Panc1 (cell line): ENCODE measurements around the gene ZMIZ2. TPM values are rescaled to one million over a fixed set of nuclear protein-coding genes. Genes with fewer than 3 reads are reported as not detected.

ENCODE experiments used
- ATAC-seq: fragments of 200-7000 bp; cut with Tn5 transposase; 2 replicates; pipeline ENCODE4 v1.9.1; 2020; ENCODE audit warnings: mild to moderate bottlenecking, moderate library complexity
- BruUV-seq: library from RNA; stranded (reverse); fragments of 400-500 nt; replicated peaks from 2 replicates; lab custom pipeline; 2021; lab: Mats Ljungman, UMichigan
- CTCF ChIA-PET: fragments of 300-600 bp; sonication (Branson Sonifier 250); formaldehyde crosslinking; loops from one replicate; lab custom pipeline; 2022; ENCODE audit warnings: antibody characterized with exemption; lab: Charles Lee
- POLR2A ChIA-PET: fragments of 300-600 bp; sonication (Branson Sonifier 250); formaldehyde crosslinking; loops from one replicate; lab custom pipeline; 2022; ENCODE audit warnings: antibody characterized with exemption; lab: Charles Lee
- DNase-seq: peaks from one replicate; pipeline ENCODE4 v3.0.0-alpha.2; 2010; ENCODE audit warnings: low read depth, low spot score
- H3K27ac ChIP-seq: 2 replicates; pipeline ENCODE4 v1.5.1; 2011; ENCODE audit warnings: mild to moderate bottlenecking, low read length, inconsistent platforms
- H3K27me3 ChIP-seq: fragments of 200-500 bp; sonication (Bioruptor generic); 2 replicates; pipeline ENCODE4 v1.6.0; 2014; ENCODE audit warnings: low read length, inconsistent platforms; ENCODE audit not compliant: control insufficient read depth, insufficient read depth
- H3K36me3 ChIP-seq: fragments of 200-500 bp; sonication (Bioruptor generic); 2 replicates; pipeline ENCODE4 v1.5.1; 2014; ENCODE audit warnings: inconsistent platforms, mild to moderate bottlenecking, low read length, moderate library complexity; ENCODE audit not compliant: control insufficient read depth, insufficient read depth
- H3K4me1 ChIP-seq: 2 replicates; pipeline ENCODE4 v1.5.1; 2011; ENCODE audit warnings: inconsistent platforms, mild to moderate bottlenecking, low read length, moderate library complexity; ENCODE audit not compliant: control insufficient read depth, insufficient read depth
- H3K4me3 ChIP-seq, 2 experiments: 2 replicates each; pipeline ENCODE4 v1.5.1; 2011 to 2012; ENCODE audit warnings: low read depth in 2 of 2, low read length in 2 of 2, mild to moderate bottlenecking in 2 of 2, inconsistent platforms in 1 of 2, moderate library complexity in 1 of 2
- H3K9me3 ChIP-seq: fragments of 200-500 bp; sonication (Bioruptor generic); 2 replicates; pipeline ENCODE4 v1.5.1; 2014; ENCODE audit warnings: low read depth, mild to moderate bottlenecking, inconsistent platforms, low read length, moderate library complexity; ENCODE audit not compliant: control insufficient read depth, insufficient read depth
- CTCF ChIP-seq: fragments of 450-650 bp; IDR thresholded peaks from 2 replicates; pipeline ENCODE4 v1.5.1; 2017; ENCODE audit warnings: mild to moderate bottlenecking
- POLR2AphosphoS5 ChIP-seq: IDR thresholded peaks from 2 replicates; pipeline ENCODE4 v1.6.1; 2012; ENCODE audit warnings: mild to moderate bottlenecking, low read depth, low read length, moderate library complexity
- REST ChIP-seq, 2 experiments: IDR thresholded peaks; 2 replicates each; pipeline ENCODE4 v1.6.1; 2011 to 2012; ENCODE audit warnings: low read depth in 2 of 2, control low read depth in 1 of 2, low read length in 1 of 2, mild to moderate bottlenecking in 1 of 2, moderate library complexity in 1 of 2; ENCODE audit not compliant: insufficient read depth in 1 of 2
- SIN3A ChIP-seq: IDR thresholded peaks from 2 replicates; pipeline ENCODE4 v1.6.1; 2012; ENCODE audit warnings: low read depth, mild to moderate bottlenecking, low read length, moderate library complexity, borderline replicate concordance; ENCODE audit not compliant: insufficient read depth
- TCF7L2 ChIP-seq: IDR thresholded peaks from 2 replicates; pipeline ENCODE4 v1.6.1; 2011; ENCODE audit warnings: mild to moderate bottlenecking, low read depth, low read length, inconsistent platforms
- in situ Hi-C: cut with HindIII; loops from 2 replicates; pipeline ENCODE4 v1.10.0; 2016; ENCODE audit warnings: low sequenced_read_pairs, low pct_unique_long_range_greater_than_20kb
- intact Hi-C: fragments of 100-400 bp; cut with micrococcal nuclease; formaldehyde crosslinking; loops from one replicate; pipeline ENCODE4 v1.10.0; 2022; ENCODE audit not compliant: unreplicated experiment
- total RNA-seq: library from RNA; stranded (reverse); gene quantifications from one replicate; pipeline ENCODE4 v1.2.1, GENCODE V29; 2021; ENCODE audit not compliant: unreplicated experiment

ZMIZ2 gene
- total RNA-seq, 1 experiment from 2014 or later, result 137 TPM

GRCh38 chr7:44811093-44811492 lies 62.4 kb downstream of the ZMIZ2 start:
- H3K4me3 ChIP-seq, result no peak overlapping the region
- ATAC-seq (no peak), DNase-seq (no peak)
- H3K27ac ChIP-seq, result no peak overlapping the region
- in situ Hi-C loops, result no loop called here
- peaks cover 8% of the 10 kb centered on the region for H3K4me1 ChIP-seq
- no peaks in the 10 kb centered on the region for H3K27me3 ChIP-seq
- ChIA-PET POLR2A (interaction anchor here (0.9 kb wide), 1 partner anchor 33 kb away, joined by 3 read pairs; no protein-coding TSS in a partner anchor), CTCF (no interaction called here)
- TF ChIP-seq REST (IDR thresholded peaks at IDR 0.05; ENCODE audit: insufficient read depth in 1 of 2, low read depth in 2 of 2, low read length in 1 of 2) (no peak), SIN3A (no peak), TCF7L2 (no peak), POLR2AphosphoS5 (no peak)
- BruUV-seq, result no TSS peak
- intact Hi-C loops, result no loop called here
- H3K9me3 ChIP-seq, result no peaks in the 10 kb centered on the region
- H3K36me3 ChIP-seq, result no peaks in the 10 kb centered on the region

GRCh38 chr7:44811571-44811970 lies 62.9 kb downstream of the ZMIZ2 start:
- no peaks in the 10 kb centered on the region for H3K9me3 ChIP-seq
- no peak for DNase-seq
- H3K27me3 ChIP-seq, result no peaks in the 10 kb centered on the region
- no peak for ATAC-seq
- BruUV-seq, result no TSS peak
- H3K27ac ChIP-seq, result no peak overlapping the region
- in situ Hi-C loops, result no loop called here
- TF ChIP-seq SIN3A (no peak), TCF7L2 (no peak), POLR2AphosphoS5 (no peak), REST (IDR thresholded peaks at IDR 0.05; ENCODE audit: insufficient read depth in 1 of 2, low read depth in 2 of 2, low read length in 1 of 2) (no peak), CTCF (no peak)
- intact Hi-C loops, result no loop called here
- no peak overlapping the region for H3K4me3 ChIP-seq
- peaks cover 8% of the 10 kb centered on the region for H3K4me1 ChIP-seq
- CTCF ChIA-PET, result no interaction called here
- POLR2A ChIA-PET, result no interaction called here
- no peaks in the 10 kb centered on the region for H3K36me3 ChIP-seq
